ENCODE measurements around the gene XRCC2.
"Not testable (repeated sequence)": the region's sequence is repeated elsewhere in the genome, so short reads cannot be mapped to it uniquely, and the experiment has no call there.

DNA sequence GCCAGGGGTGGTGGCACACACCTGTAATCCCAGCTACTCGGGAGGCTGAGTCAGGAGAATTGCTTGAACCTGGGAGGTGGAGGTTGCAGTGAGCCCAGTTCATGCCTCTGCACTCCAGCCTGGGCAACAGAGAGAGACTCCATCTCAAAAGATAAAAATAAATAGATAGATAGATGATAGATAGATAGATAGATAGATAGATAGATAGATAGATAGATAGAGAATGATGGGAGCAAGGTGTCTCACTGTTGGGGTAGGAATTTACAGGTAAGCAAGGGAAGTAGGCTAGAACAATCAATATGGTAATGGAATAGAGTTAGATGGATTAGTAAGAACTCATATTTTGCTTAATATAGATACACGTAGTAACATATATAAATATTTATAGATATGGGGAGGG is 16.3 kb upstream of the XRCC2 start:
- TF ChIP-seq, protein P1, sequence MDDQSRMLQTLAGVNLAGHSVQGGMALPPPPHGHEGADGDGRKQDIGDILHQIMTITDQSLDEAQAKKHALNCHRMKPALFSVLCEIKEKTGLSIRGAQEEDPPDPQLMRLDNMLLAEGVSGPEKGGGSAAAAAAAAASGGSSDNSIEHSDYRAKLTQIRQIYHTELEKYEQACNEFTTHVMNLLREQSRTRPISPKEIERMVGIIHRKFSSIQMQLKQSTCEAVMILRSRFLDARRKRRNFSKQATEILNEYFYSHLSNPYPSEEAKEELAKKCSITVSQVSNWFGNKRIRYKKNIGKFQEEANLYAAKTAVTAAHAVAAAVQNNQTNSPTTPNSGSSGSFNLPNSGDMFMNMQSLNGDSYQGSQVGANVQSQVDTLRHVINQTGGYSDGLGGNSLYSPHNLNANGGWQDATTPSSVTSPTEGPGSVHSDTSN (IDR thresholded peaks at IDR 0.05), result not testable (repeated sequence)
- not testable (repeated sequence) for TF ChIP-seq POLR2AphosphoS5 (IDR thresholded peaks at IDR 0.05; ENCODE audit: low read depth, low read length); TAF1 (IDR thresholded peaks at IDR 0.05; ENCODE audit: borderline replicate concordance, low read depth, low read length); CTCF (IDR thresholded peaks at IDR 0.05)

Data from SK-N-SH (cell line).